Fibroblast of the aortic adventitia (primary cell): Measurements from ENCODE around the gene IL12RB2. TPM values are rescaled to one million over a fixed set of nuclear protein-coding genes. Genes with fewer than 3 reads are reported as not detected.

Source experiments
- DNase-seq: peaks from one replicate; pipeline ENCODE4 v3.0.0-alpha.2; 2010; ENCODE audit warnings: low read depth
- H3K4me3 ChIP-seq: 2 replicates; pipeline ENCODE4 v1.5.1; 2011; ENCODE audit warnings: low read depth, mild to moderate bottlenecking, control low read depth, low read length, moderate library complexity
- total RNA-seq: library from RNA; depleted of rRNA; stranded (reverse); fragments of >200 nt; gene quantifications from 2 replicates; pipeline ENCODE4 v1.2.3, GENCODE V29; 2012; ENCODE audit warnings: low replicate concordance
- TF ChIP-seq, protein P1 (sequence below): IDR thresholded peaks from 2 replicates; pipeline ENCODE4 v1.5.1; 2011; ENCODE audit warnings: mild to moderate bottlenecking, low read length, control low read depth, inconsistent platforms; ENCODE audit not compliant: insufficient read depth

IL12RB2 gene
- total RNA-seq, 1 donor: not detected

DNA sequence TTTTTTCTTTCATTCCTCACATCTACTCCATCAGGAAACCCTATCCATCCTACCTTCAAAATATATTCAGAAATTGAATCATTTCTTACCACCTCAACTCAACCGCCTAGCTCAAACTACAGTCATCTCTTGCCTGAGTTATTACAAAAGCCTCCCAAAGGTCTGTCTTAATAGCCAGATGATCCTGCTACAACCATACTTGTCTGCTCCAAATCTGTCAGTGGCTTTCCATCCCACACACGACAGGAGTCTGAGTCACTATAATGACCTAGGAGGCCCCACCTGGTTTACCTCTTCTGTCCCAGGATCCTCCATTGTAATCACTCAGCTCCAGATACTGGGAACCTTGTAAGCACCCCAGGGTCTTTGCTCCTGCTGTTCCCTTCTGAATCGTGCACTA, 37.1 kb upstream of the IL12RB2 start:
- no peak for DNase-seq
- no peak overlapping the region for H3K4me3 ChIP-seq
- TF ChIP-seq, protein P1, sequence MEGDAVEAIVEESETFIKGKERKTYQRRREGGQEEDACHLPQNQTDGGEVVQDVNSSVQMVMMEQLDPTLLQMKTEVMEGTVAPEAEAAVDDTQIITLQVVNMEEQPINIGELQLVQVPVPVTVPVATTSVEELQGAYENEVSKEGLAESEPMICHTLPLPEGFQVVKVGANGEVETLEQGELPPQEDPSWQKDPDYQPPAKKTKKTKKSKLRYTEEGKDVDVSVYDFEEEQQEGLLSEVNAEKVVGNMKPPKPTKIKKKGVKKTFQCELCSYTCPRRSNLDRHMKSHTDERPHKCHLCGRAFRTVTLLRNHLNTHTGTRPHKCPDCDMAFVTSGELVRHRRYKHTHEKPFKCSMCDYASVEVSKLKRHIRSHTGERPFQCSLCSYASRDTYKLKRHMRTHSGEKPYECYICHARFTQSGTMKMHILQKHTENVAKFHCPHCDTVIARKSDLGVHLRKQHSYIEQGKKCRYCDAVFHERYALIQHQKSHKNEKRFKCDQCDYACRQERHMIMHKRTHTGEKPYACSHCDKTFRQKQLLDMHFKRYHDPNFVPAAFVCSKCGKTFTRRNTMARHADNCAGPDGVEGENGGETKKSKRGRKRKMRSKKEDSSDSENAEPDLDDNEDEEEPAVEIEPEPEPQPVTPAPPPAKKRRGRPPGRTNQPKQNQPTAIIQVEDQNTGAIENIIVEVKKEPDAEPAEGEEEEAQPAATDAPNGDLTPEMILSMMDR: no peak

DNA sequence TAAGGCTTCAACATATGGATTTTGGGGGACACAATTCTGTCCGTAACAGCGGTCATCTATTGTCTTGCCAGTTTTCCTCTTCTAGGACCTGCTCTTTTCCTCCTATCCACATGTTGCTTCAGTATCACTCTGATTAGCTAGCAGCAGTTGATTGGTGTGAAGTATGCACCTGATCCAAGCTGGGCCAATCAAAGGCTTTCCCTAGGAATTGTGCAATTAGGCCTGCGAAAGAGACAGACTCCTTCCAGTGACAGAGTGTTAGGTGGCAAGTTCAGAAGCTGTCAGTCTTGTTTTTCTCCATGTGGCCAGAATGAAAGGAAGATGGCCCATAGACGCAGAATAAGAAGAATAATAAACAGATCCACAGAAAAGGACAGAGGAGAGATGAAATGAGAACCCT, 34.1 kb upstream of the IL12RB2 start:
- TF ChIP-seq, protein P1: no peak
- no peak overlapping the region for H3K4me3 ChIP-seq
- no peak for DNase-seq

DNA sequence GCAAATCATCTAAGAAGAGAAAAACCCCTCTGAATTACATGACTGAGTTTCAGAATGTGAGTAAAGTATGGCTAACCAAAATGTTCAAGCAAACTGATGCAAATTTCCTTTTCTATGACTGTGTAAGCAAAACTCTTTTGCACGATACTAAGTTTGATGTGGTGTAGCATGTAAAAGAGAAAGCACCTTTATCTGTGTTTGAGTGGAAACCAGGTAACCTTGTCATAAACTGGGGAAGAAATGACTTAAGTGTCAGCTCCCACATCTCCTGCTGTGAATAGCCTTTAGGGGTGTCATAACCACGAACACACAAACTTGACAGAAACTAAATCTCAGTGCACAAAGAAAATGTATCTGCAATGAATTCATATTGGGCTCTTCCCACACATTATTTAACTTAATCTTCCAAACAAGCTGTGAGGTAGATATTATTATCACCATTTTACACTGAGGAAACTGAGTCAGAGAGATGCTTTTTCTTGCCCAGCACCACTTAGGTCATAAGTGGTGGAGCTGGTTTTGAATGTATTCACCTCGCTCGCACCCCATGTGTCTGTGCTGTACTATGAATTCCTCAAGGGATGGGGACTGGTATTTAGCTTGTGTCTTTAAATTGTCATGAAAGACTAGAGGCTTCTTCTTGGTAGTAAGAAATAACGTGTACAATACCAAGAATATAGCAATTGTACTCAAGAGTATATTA, 32.9 kb upstream of the IL12RB2 start:
- no peak for DNase-seq
- H3K4me3 ChIP-seq: no peak overlapping the region
- TF ChIP-seq, protein P1: no peak

DNA sequence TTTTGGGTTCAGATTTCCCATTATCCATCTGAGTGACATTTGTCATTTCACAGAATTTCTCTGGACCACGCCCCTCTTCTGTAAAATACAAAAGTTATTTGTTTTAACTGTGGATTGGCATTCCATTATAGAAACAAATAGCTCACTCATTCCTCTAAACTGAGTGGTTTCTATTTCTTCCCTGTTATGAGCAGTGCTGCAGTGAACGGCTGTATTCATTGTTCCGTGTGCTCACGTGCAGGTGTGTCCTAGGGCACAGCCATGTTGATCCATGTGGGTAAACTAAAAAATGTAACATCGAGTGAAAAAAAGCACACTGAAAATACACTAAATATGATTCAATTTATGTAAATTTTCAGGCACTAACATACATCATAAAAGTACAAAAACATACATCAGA, 27.0 kb upstream of the IL12RB2 start:
- no peak overlapping the region for H3K4me3 ChIP-seq
- TF ChIP-seq, protein P1: no peak
- no peak for DNase-seq

DNA sequence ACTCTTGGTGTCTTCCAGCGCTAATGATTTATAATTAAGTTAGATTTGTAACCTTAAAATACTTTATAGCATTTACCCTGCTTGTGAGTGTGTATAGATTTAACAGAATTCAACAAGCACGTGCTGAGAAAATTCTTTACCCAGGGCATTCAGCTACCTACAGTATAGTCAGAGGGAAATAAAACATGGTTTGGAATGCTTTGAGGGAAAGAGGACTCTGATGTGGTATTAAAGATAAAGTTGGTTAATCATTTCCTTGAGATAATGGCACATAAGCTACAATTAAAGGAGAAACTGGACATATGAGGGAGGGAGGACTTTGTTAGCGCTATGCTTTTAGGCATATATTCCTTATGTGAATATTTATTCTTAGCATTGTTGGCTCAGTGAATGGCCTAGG, 26.4 kb upstream of the IL12RB2 start:
- no peak for DNase-seq
- no peak overlapping the region for H3K4me3 ChIP-seq
- TF ChIP-seq, protein P1: no peak

DNA sequence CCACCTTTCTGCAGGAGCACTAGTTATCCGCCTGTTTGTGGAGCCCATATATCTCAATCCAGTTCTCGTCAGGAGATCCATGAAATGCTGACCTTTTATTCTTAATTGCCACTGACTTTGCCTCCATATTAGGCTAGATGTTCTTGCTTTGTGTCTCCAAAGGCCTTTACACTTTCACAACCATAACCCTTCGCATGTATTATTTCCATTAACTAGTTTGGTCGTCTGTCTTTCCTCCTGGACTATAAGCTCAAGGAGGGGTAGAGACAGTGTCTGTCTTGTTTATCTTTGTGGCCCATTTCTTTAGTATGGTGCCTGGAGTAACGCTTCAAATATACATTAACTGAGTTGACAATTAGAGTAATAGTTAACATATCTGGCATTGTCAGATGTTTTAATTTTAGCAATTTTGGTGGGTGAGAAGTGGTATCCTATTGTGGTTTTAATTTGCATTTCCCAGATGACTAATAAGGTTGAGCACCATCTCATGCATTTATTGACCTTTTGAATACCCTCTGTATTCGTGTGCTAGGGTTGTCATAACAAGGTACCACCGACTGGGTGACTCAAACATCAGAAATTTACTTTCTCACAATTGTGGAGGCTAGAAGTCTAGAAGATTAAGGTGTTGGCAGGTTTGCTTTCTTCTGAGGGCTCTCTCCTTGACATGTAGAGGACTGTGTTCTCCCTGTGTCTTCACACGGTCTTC, 21.7 kb upstream of the IL12RB2 start:
- TF ChIP-seq, protein P1: no peak

More for the DNA sequence above, 21.7 kb upstream of the IL12RB2 start:
- no peak overlapping the region for H3K4me3 ChIP-seq
- no peak for DNase-seq
